Upper lobe of left lung (tissue), 6 donors: Measurements from ENCODE around the gene AGBL3. TPM values are rescaled to one million over a fixed set of nuclear protein-coding genes. Genes with fewer than 3 reads are reported as not detected.

Experiments used
- ATAC-seq, 2 donors: fragments of 200-7000 bp; cut with Tn5 transposase; one replicate each; pipeline ENCODE4 v1.9.1; 2022; ENCODE audit warnings: mild to moderate bottlenecking in 2 of 2, moderate library complexity in 2 of 2; ENCODE audit not compliant: low FRiP score in 2 of 2
- DNase-seq, 2 donors: peaks; one replicate each; pipeline ENCODE4 v3.0.0-alpha.2; 2019 to 2020
- H3K27ac ChIP-seq, 4 donors: fragments of 200-600 bp; sonication (generic); one replicate each; pipeline ENCODE4 v1.5.1; 2016 to 2019
- H3K27me3 ChIP-seq, 4 donors: fragments of 200-600 bp; sonication (generic); one replicate each; pipeline ENCODE4 v1.5.1; 2017 to 2019
- H3K36me3 ChIP-seq, 4 donors: fragments of 200-600 bp; sonication (generic); one replicate each; pipeline ENCODE4 v1.5.1; 2016 to 2019
- H3K4me1 ChIP-seq, 4 donors: fragments of 200-600 bp; sonication (generic); one replicate each; pipeline ENCODE4 v1.5.1; 2018 to 2019
- H3K4me3 ChIP-seq, 4 donors: fragments of 200-600 bp; sonication (generic); one replicate each; pipeline ENCODE4 v1.5.1; 2017 to 2019; ENCODE audit warnings: mild to moderate bottlenecking in 2 of 4, moderate library complexity in 1 of 4
- H3K9me3 ChIP-seq, 4 donors: fragments of 200-600 bp; sonication (generic); one replicate each; pipeline ENCODE4 v1.5.1; 2018 to 2019
- CTCF ChIP-seq, 6 experiments: fragments of 450-650 bp in 4 of 6; fragments of 200-600 bp in 2 of 6; sonication (generic) in 2 of 6; IDR thresholded peaks; one replicate each; pipeline ENCODE4 v1.5.1; 2016 to 2019; ENCODE audit warnings: antibody characterized with exemption in 6 of 6
- EP300 ChIP-seq, 4 donors: sonication (generic); formaldehyde crosslinking; IDR thresholded peaks; one replicate each; pipeline ENCODE4 v1.5.1; 2017; ENCODE audit warnings: antibody characterized with exemption in 4 of 4, control low read depth in 2 of 4
- POLR2A ChIP-seq, 4 donors: fragments of 450-650 bp; IDR thresholded peaks; one replicate each; pipeline ENCODE4 v1.5.1; 2016 to 2017; ENCODE audit warnings: antibody characterized with exemption in 4 of 4, mild to moderate bottlenecking in 2 of 4
- POLR2AphosphoS5 ChIP-seq, 2 donors: sonication (generic); formaldehyde crosslinking; IDR thresholded peaks; one replicate each; pipeline ENCODE4 v1.5.1; 2017; ENCODE audit warnings: antibody characterized with exemption in 2 of 2
- WGBS, 2 donors: methylation state at CpG; one replicate each; pipeline ENCODE4 v1.1.5; 2017 to 2018; 5-methylcytosine and 5-hydroxymethylcytosine counted together
- total RNA-seq, 6 donors: library from RNA; depleted of rRNA in 4 of 6; stranded (reverse); fragments of >200 nt in 4 of 6; gene quantifications; one replicate each; pipeline versions ENCODE4 v1.1.0 to v1.2.1, GENCODE V29; 2016 to 2021
- donor health status: DM: no; HTN: no; CAD: no; lungs with moderate emphysema.
- donor health status: DM: no; HTN: yes; CAD: no; lungs with severe emphysema.

AGBL3 gene
- total RNA-seq, 6 donors from 2014 or later, result 1.0 to 5.2 (median 2.5) TPM

DNA sequence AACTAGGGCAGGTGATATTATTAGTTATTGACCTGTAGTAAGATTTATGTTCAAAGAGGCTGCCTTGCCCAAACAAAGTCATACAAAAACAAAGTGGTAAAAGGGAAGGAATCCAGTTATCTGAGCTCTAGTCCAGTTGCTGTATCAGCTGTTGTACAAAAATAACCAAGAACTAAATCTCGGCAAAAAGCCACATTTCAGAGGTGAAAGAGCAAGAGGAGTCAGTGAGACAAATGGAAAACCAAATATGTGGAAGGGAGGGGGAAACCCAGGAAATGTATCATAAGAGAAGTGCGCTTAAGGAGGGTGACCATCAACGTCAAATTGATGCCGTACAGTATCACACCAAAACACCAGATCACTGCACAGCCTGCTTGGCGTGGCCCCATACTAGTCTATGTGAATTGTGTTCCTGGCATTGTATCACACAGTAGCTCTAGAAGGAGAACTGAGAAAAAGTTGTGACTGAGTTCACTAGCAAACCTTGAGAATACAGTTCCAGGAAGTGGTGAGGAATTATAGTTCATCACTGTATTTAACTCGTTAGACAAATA lies 6.4 kb downstream of the AGBL3 start:
- Histone ChIP-seq H3K27ac (peak overlapping the region in 2 of 4 donors; percentile 24 to 70), H3K4me3 (no peak overlapping the region), H3K4me1 (peaks cover 0 to 30% (median 21%) of the 10 kb centered on the region in 4 donors), H3K36me3 (peaks cover 0 to 31% (median 5%) of the 10 kb centered on the region in 4 donors), H3K27me3 (no peaks in the 10 kb centered on the region), H3K9me3 (no peaks in the 10 kb centered on the region)
- DNase-seq, result no peak
- ATAC-seq, result no peak
- TF ChIP-seq POLR2AphosphoS5 (IDR thresholded peaks at IDR 0.05), result no peak
- TF ChIP-seq CTCF (IDR thresholded peaks at IDR 0.05), result no peak
- TF ChIP-seq EP300 (IDR thresholded peaks at IDR 0.05), result no peak
- no peak for TF ChIP-seq POLR2A (IDR thresholded peaks at IDR 0.05)
- WGBS, 2 donors, result 58 to 75% methylated on average over 6 of the region's 6 CpGs

DNA sequence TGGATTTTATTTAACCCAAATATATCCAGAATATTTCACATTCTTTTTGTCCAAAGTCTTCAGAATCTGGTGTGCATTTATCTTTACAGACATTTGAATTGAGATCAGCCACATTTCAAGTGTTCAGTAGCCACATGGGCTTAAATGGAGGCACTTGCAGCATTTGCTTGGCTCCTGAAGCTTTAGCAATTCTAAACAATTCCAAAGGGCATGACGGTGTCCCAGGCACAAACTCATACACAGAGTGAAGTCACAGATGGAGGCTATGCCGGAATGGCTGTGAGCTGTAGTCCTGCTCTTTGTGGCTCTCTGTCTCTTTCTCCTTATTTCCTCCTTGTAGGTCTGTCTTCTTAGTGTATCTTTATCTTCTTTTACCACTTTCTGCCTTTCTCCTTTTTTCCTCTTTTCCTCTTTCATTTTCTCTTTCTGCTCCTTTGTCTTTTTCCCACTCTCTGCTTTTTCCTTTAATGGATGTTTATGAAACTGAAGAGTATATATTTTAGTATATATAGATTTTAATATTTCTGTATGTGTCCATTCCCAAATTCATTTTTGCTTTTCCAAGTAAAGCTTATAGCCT lies 7.7 kb downstream of the AGBL3 start:
- Histone ChIP-seq H3K4me1 (peaks cover 0 to 22% (median 16%) of the 10 kb centered on the region in 4 donors), H3K27me3 (no peaks in the 10 kb centered on the region), H3K4me3 (no peak overlapping the region), H3K27ac (no peak overlapping the region), H3K36me3 (peaks cover 0 to 30% (median 5%) of the 10 kb centered on the region in 4 donors), H3K9me3 (no peaks in the 10 kb centered on the region)
- WGBS, 2 donors, result 90 to 95% methylated on average over 2 of the region's 2 CpGs
- TF ChIP-seq CTCF (IDR thresholded peaks at IDR 0.05) (no peak), EP300 (IDR thresholded peaks at IDR 0.05) (no peak)
- no peak for DNase-seq
- ATAC-seq, result no peak

DNA sequence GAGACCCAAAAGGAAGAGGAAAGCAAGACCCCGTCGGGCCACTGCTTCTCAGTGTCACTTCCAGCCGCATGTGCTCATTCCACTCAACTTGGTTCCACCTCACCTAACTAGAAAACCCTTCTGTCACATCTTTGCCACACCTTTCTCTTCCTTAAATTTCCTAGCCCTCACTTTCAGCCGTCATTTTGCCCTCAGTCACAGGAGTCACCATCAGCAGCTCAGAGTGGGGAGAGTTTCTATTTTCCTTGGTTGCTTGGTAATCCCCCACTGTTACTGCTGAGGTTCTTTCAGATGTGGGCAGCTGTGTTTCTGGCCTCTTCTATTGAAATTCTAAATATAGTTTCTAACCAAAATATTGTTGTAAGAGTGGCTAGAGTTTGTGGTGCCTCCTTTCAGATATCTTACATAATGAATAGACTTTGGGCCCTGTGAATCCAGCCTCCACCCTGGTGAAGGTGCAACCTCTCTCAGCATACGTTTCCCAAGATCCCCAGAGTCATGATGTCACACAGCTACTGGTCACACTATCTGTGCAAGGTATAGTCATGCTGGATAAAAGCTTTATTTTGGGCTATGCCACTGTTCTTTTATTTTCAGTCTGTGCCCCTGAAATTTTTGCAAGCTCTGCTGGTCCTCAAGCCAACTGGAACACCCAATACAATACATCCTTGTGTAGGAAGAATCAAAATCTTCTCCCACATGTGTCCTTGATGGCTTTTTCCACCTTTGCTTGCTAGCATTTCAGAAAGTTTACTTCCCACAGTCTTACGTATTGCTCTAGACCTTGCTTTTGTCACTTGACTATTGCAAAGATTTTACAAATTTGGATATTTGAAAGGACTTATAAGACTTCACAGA lies 9.2 kb downstream of the AGBL3 start:
- DNase-seq, result no peak
- Histone ChIP-seq H3K27me3 (no peaks in the 10 kb centered on the region), H3K4me1 (peaks cover 0 to 20% (median 16%) of the 10 kb centered on the region in 4 donors), H3K9me3 (no peaks in the 10 kb centered on the region), H3K4me3 (no peak overlapping the region), H3K36me3 (peaks cover 0 to 27% (median 8%) of the 10 kb centered on the region in 4 donors), H3K27ac (peak overlapping the region in 2 of 4 donors; percentile 32 to 49)
- WGBS, 2 donors, result 66 to 70% methylated on average over 6 of the region's 6 CpGs
- TF ChIP-seq POLR2AphosphoS5 (IDR thresholded peaks at IDR 0.05), result no peak
- no peak for TF ChIP-seq EP300 (IDR thresholded peaks at IDR 0.05)
- TF ChIP-seq CTCF (IDR thresholded peaks at IDR 0.05), result no peak
- no peak for TF ChIP-seq POLR2A (IDR thresholded peaks at IDR 0.05)
- no peak for ATAC-seq

GRCh38 chr7:134996097-134996550 lies 9.8 kb downstream of the AGBL3 start:
- DNase-seq, result no peak
- Histone ChIP-seq H3K4me3 (no peak overlapping the region), H3K27ac (peak overlapping the region in 2 of 4 donors; percentile 32 to 49), H3K4me1 (peaks cover 0 to 19% (median 16%) of the 10 kb centered on the region in 4 donors), H3K36me3 (peaks cover 0 to 27% (median 8%) of the 10 kb centered on the region in 4 donors), H3K27me3 (no peaks in the 10 kb centered on the region), H3K9me3 (no peaks in the 10 kb centered on the region)
- ATAC-seq, result no peak
- 62 to 71% methylated on average over 2 of the region's 2 CpGs for WGBS, 2 donors
- TF ChIP-seq CTCF (IDR thresholded peaks at IDR 0.05), result no peak
- no peak for TF ChIP-seq POLR2AphosphoS5 (IDR thresholded peaks at IDR 0.05)
- no peak for TF ChIP-seq POLR2A (IDR thresholded peaks at IDR 0.05)
